ENCODE results near the gene FSTL4. TPM values are rescaled to one million over a fixed set of nuclear protein-coding genes. Genes with fewer than 3 reads are reported as not detected.

FSTL4 gene
- total and polyA plus RNA-seq, 2 experiments from 2014 or later: 1.4 to 2.8 TPM

- Histone ChIP-seq H3K9me2 (ENCODE audit: insufficient read depth) (peaks cover 5% of the 10 kb centered on the region; the same call in 1 of the 2 replicates), H3F3A (replicated peaks; ENCODE audit: low read depth) (no peaks in the 10 kb centered on the region), H3K79me2 (replicated peaks; ENCODE audit: insufficient read depth) (no peaks in the 10 kb centered on the region), H3K27ac (ENCODE audit: low read depth) (no peak overlapping the region), H3K4me2 (no peak overlapping the region), H3K4me1 (ENCODE audit: insufficient read depth) (no peaks in the 10 kb centered on the region; the same call in 1 of the 2 replicates), H3K4me3 (no peak overlapping the region), H2AFZ (no peak overlapping the region), H4K20me1 (replicated peaks; ENCODE audit: insufficient read depth) (no peaks in the 10 kb centered on the region), H3K27me3 (ENCODE audit: insufficient read depth) (no peaks in the 10 kb centered on the region), H3K36me3 (ENCODE audit: insufficient read depth) (no peaks in the 10 kb centered on the region)
- DNase-seq (ENCODE audit: low spot score) (no peak), ATAC-seq (no peak)
- Mint-ChIP-seq H3K27ac (no peak overlapping the region), H3K36me3 (ENCODE audit: low read depth) (no peaks in the 10 kb centered on the region), H3K4me1 (peaks cover 18% of the 10 kb centered on the region), H3K27me3 (ENCODE audit: insufficient read depth, low read depth, poor library complexity) (peaks cover 4% of the 10 kb centered on the region), H3K4me3 (no peak overlapping the region), H3K9me3 (no peaks in the 10 kb centered on the region; the same call in 2 of the 3 replicates)
- TF ChIP-seq JUNB (IDR thresholded peaks at IDR 0.05; ENCODE audit: unreplicated experiment) (no peak), POLR2AphosphoS5 (IDR thresholded peaks at IDR 0.05; ENCODE audit: low read depth) (no peak), NANOG (IDR thresholded peaks at IDR 0.05; ENCODE audit: borderline replicate concordance) (no peak), REST (IDR thresholded peaks at IDR 0.05; ENCODE audit: unreplicated experiment) (no peak), ZNF114 (CRISPR knock-in tag; IDR thresholded peaks at IDR 0.05) (no peak), EZH2phosphoT487 (IDR thresholded peaks at IDR 0.05; ENCODE audit: unreplicated experiment) (no peak), CREB1 (CRISPR knock-in tag; IDR thresholded peaks at IDR 0.05; ENCODE audit: low read depth) (no peak), STAT1 (IDR thresholded peaks at IDR 0.05; ENCODE audit: unreplicated experiment) (no peak), EZH2 (IDR thresholded peaks at IDR 0.05; ENCODE audit: low read depth, unreplicated experiment) (no peak), ETS1 (IDR thresholded peaks at IDR 0.05) (no peak), CTCF (conservative IDR thresholded peaks at IDR 0.05; ENCODE audit: low read depth in 2 of 2) (no peak), ZNF462 (CRISPR knock-in tag; IDR thresholded peaks at IDR 0.05) (no peak)
These were observed 206.9 kb downstream of the FSTL4 start for GRCh38 chr5:133405275-133406034.
